Gastrocnemius medialis (tissue), 4 donors: ENCODE data around the gene UGCG.

Experiments used
- CTCF ChIP-seq, 5 experiments: fragments of 450-650 bp in 3 of 5; fragments of 200-600 bp in 2 of 5; sonication (generic) in 2 of 5; IDR thresholded peaks in 4 of 5; conservative IDR thresholded peaks in 1 of 5; 1 replicate in 4 of 5; 2 replicates in 1 of 5; pipeline ENCODE4 v1.5.1; 2016 to 2019; ENCODE audit warnings: antibody characterized with exemption in 5 of 5, mild to moderate bottlenecking in 3 of 5, moderate library complexity in 3 of 5
- POLR2A ChIP-seq, 2 donors: fragments of 450-650 bp; IDR thresholded peaks; one replicate each; pipeline ENCODE4 v1.6.1; 2017; ENCODE audit warnings: antibody characterized with exemption in 2 of 2, mild to moderate bottlenecking in 2 of 2, moderate library complexity in 2 of 2

- TF ChIP-seq CTCF (IDR thresholded peaks at IDR 0.05 in 4 of 5, conservative IDR thresholded peaks at IDR 0.05 in 1 of 5) (no peak), POLR2A (IDR thresholded peaks at IDR 0.05) (no peak)
These were observed 27.7 kb downstream of the UGCG start for GRCh38 chr9:111924281-111924680.
